Umbilical cord (tissue), 2 donors: ENCODE measurements around the gene PEX13. TPM values are rescaled to one million over a fixed set of nuclear protein-coding genes. Genes with fewer than 3 reads are reported as not detected.

Experiments
- DNase-seq: peaks from one replicate; pipeline ENCODE4 v3.0.0-alpha.2; 2015; ENCODE audit warnings: low spot score
- total RNA-seq: library from RNA; depleted of rRNA; stranded (reverse); fragments of >200 nt; gene quantifications from one replicate; pipeline ENCODE4 v1.2.3, GENCODE V29; 2014; ENCODE audit warnings: low replicate concordance; ENCODE audit not compliant: insufficient read depth

PEX13 gene
- total RNA-seq, 1 donor from 2014 or later: 36.1 TPM

- peak; percentile 91 for DNase-seq
Measured at GRCh38 chr2:61065714-61066709, 48.5 kb downstream of the PEX13 start, which contains the start of gene SANBR. Gene SANBR (plus strand): TSS chr2:61065871. CDS start chr2:61070351, 4,480 bp downstream.

GRCh38 chr2:61074100-61074499 lies 56.6 kb downstream of the PEX13 start:
- DNase-seq: no peak

GRCh38 chr2:61085883-61086282 lies 68.4 kb downstream of the PEX13 start:
- DNase-seq: no peak

GRCh38 chr2:61089797-61090196 lies 72.3 kb downstream of the PEX13 start:
- DNase-seq: no peak

- no peak for DNase-seq
Measured at GRCh38 chr2:61090386-61090921, 72.9 kb downstream of the PEX13 start.

- no peak for DNase-seq
Measured at GRCh38 chr2:61091485-61091884, 74.0 kb downstream of the PEX13 start.

- no peak for DNase-seq
Measured at GRCh38 chr2:61096438-61096837, 78.9 kb downstream of the PEX13 start.

- DNase-seq: no peak
Measured at GRCh38 chr2:61100801-61101200, 83.3 kb downstream of the PEX13 start.

Other genes starting within 250 kb of the PEX13 start
- gene REL, start 136.1 kb upstream of the PEX13 start, total RNA-seq: 13.2 TPM
- gene PUS10, start 535 bp downstream of the PEX13 start, total RNA-seq: 27.9 TPM
- gene SANBR, start 48.2 kb downstream of the PEX13 start, total RNA-seq: 27.7 TPM
- gene C2orf74, start 144.5 kb downstream of the PEX13 start, total RNA-seq: not detected